Measurements from ENCODE around the gene CNTNAP2. TPM values are rescaled to one million over a fixed set of nuclear protein-coding genes. Genes with fewer than 3 reads are reported as not detected.

The CNTNAP2 gene
- total and polyA plus RNA-seq, 2 of the 13 experiments (the other 11 are each of a cell fraction or from before 2014, with no cell fraction given): 0.40 to 0.42 TPM

GRCh38 chr7:148260599-148260998 is 2144.0 kb downstream of the CNTNAP2 start (continued):
- TF ChIP-seq, protein P1, sequence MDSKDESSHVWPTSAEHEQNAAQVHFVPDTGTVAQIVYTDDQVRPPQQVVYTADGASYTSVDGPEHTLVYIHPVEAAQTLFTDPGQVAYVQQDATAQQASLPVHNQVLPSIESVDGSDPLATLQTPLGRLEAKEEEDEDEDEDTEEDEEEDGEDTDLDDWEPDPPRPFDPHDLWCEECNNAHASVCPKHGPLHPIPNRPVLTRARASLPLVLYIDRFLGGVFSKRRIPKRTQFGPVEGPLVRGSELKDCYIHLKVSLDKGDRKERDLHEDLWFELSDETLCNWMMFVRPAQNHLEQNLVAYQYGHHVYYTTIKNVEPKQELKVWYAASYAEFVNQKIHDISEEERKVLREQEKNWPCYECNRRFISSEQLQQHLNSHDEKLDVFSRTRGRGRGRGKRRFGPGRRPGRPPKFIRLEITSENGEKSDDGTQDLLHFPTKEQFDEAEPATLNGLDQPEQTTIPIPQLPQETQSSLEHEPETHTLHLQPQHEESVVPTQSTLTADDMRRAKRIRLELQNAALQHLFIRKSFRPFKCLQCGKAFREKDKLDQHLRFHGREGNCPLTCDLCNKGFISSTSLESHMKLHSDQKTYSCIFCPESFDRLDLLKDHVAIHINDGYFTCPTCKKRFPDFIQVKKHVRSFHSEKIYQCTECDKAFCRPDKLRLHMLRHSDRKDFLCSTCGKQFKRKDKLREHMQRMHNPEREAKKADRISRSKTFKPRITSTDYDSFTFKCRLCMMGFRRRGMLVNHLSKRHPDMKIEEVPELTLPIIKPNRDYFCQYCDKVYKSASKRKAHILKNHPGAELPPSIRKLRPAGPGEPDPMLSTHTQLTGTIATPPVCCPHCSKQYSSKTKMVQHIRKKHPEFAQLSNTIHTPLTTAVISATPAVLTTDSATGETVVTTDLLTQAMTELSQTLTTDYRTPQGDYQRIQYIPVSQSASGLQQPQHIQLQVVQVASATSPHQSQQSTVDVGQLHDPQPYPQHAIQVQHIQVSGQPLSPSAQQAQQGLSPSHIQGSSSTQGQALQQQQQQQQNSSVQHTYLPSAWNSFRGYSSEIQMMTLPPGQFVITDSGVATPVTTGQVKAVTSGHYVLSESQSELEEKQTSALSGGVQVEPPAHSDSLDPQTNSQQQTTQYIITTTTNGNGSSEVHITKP (CRISPR knock-in tag; IDR thresholded peaks at IDR 0.05; ENCODE audit: low read depth): no peak

GRCh38 chr7:148261523-148261922 is 2144.9 kb downstream of the CNTNAP2 start:
- no peaks in the 10 kb centered on the region for H3K36me3 ChIP-seq (replicated peaks in 1 of 2; ENCODE audit: control insufficient read depth in 1 of 2, insufficient read depth in 2 of 2, low read length in 2 of 2)
- CTCF ChIA-PET (ENCODE audit: low intra/inter-chr PET ratio, low total read pairs): no interaction called here
- no peak overlapping the region for H3K4me2 ChIP-seq (ENCODE audit: low read depth, low read length)
- H2AFZ ChIP-seq (ENCODE audit: low read length): no peak overlapping the region
- no peak overlapping the region for H3K4me3 ChIP-seq (replicated peaks in 1 of 3; ENCODE audit: insufficient read depth in 1 of 3, low read depth in 2 of 3, low read length in 3 of 3)
- POLR2A ChIA-PET: no interaction called here
- DNase-seq (ENCODE audit: low spot score): no peak
- in situ Hi-C loops (cut with HindIII; ENCODE audit: extremely low pct_ligation_motif_present, low pct_unique_long_range_greater_than_20kb) (loop anchor here (10.0 to 25.0 kb wide), 2 partner anchors 223 to 701 kb away; no protein-coding TSS in a partner anchor), intact Hi-C loops (cut with micrococcal nuclease; ENCODE audit: unreplicated experiment) (loop anchor here (5.0 kb wide), 1 partner anchor 706 kb away; no protein-coding TSS in a partner anchor)
- H4K20me1 ChIP-seq (ENCODE audit: insufficient read depth, low read length): no peaks in the 10 kb centered on the region
- H3K79me2 ChIP-seq (ENCODE audit: insufficient read depth, low read length): no peaks in the 10 kb centered on the region
- no peak overlapping the region for H3K27ac ChIP-seq (ENCODE audit: extremely low read length, insufficient read depth, low read length)
- H3K9me3 ChIP-seq (ENCODE audit: low read length): no peaks in the 10 kb centered on the region
- no peaks in the 10 kb centered on the region for H3K4me1 ChIP-seq (ENCODE audit: insufficient read depth, low read length)
- BruUV-seq (replicated peaks): no TSS peak
- no peak for FAIRE-seq
- WGBS (ENCODE audit: low lambda C conversion rate): 33% methylated on average over 10 of the region's 10 CpGs
- ATAC-seq: no peak
- H3K27me3 ChIP-seq (ENCODE audit: control insufficient read depth in 1 of 2, insufficient read depth in 2 of 2, low read length in 2 of 2): peaks cover 0 to 20% of the 10 kb centered on the region in 2 experiments; a peak in 1 of 5 replicates
- no peak overlapping the region for H3K9ac ChIP-seq (ENCODE audit: insufficient read depth, low read depth, low read length)
- TF ChIP-seq TAF1 (CRISPR knock-in tag; IDR thresholded peaks at IDR 0.05) (no peak), NFE2 (CRISPR knock-in tag; IDR thresholded peaks at IDR 0.05) (no peak), ZNF10 (CRISPR knock-in tag; IDR thresholded peaks at IDR 0.05; ENCODE audit: borderline replicate concordance, low read depth) (no peak), ATF4 (CRISPR knock-in tag; IDR thresholded peaks at IDR 0.05) (no peak), TCF12 (IDR thresholded peaks at IDR 0.05) (no peak), TCF12 (CRISPR knock-in tag; IDR thresholded peaks at IDR 0.05) (no peak)
- TF ChIP-seq, protein P2, sequence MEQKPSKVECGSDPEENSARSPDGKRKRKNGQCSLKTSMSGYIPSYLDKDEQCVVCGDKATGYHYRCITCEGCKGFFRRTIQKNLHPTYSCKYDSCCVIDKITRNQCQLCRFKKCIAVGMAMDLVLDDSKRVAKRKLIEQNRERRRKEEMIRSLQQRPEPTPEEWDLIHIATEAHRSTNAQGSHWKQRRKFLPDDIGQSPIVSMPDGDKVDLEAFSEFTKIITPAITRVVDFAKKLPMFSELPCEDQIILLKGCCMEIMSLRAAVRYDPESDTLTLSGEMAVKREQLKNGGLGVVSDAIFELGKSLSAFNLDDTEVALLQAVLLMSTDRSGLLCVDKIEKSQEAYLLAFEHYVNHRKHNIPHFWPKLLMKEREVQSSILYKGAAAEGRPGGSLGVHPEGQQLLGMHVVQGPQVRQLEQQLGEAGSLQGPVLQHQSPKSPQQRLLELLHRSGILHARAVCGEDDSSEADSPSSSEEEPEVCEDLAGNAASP (CRISPR knock-in tag; IDR thresholded peaks at IDR 0.05; ENCODE audit: borderline replicate concordance): no peak
- TF ChIP-seq, protein P3, sequence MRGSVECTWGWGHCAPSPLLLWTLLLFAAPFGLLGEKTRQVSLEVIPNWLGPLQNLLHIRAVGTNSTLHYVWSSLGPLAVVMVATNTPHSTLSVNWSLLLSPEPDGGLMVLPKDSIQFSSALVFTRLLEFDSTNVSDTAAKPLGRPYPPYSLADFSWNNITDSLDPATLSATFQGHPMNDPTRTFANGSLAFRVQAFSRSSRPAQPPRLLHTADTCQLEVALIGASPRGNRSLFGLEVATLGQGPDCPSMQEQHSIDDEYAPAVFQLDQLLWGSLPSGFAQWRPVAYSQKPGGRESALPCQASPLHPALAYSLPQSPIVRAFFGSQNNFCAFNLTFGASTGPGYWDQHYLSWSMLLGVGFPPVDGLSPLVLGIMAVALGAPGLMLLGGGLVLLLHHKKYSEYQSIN (CRISPR knock-in tag; IDR thresholded peaks at IDR 0.05; ENCODE audit: borderline replicate concordance): no peak
